SU-DHL-6 (cell line): Measurements from ENCODE around the gene CALCOCO2.

Experiments used
- H2AFZ ChIP-seq: fragments of 200-600 bp; sonication (generic); 2 replicates; pipeline ENCODE4 v1.6.1; 2014; ENCODE audit warnings: low read depth, mild to moderate bottlenecking, moderate library complexity, mixed read lengths, antibody characterized with exemption, low read length; ENCODE audit not compliant: severe bottlenecking
- H3F3A ChIP-seq: fragments of 200-600 bp; shearing (Covaris generic); 2 replicates; pipeline ENCODE4 v1.6.0; 2016; ENCODE audit warnings: antibody characterized with exemption, mild to moderate bottlenecking; ENCODE audit not compliant: insufficient read depth
- H3K27ac ChIP-seq: fragments of 200-600 bp; sonication (generic); 2 replicates; pipeline ENCODE4 v1.5.1; 2016; ENCODE audit warnings: low read depth, mild to moderate bottlenecking, low read length, moderate library complexity, mixed read lengths
- H3K27me3 ChIP-seq: fragments of 200-600 bp; sonication (generic), shearing (Covaris generic); 2 replicates; pipeline ENCODE4 v1.6.0; 2014; ENCODE audit warnings: mild to moderate bottlenecking, low read length
- H3K36me3 ChIP-seq: fragments of 200-600 bp; sonication (generic); 2 replicates; pipeline ENCODE4 v1.6.1; 2014; ENCODE audit warnings: mild to moderate bottlenecking, low read length, mixed read lengths
- H3K4me2 ChIP-seq: fragments of 300-600, 200-600 bp; shearing (Covaris generic), sonication (generic); 2 replicates; pipeline ENCODE4 v1.6.0; 2014; ENCODE audit warnings: low read length, low read depth, mild to moderate bottlenecking; ENCODE audit not compliant: poor library complexity, severe bottlenecking
- H3K4me3 ChIP-seq: fragments of 200-600 bp; sonication (generic); 2 replicates; pipeline ENCODE4 v1.5.1; 2014; ENCODE audit warnings: antibody characterized with exemption, low read length, mild to moderate bottlenecking, mixed read lengths; ENCODE audit not compliant: insufficient read depth, poor library complexity, severe bottlenecking
- H3K79me2 ChIP-seq: fragments of 200-600 bp; sonication (generic); 2 replicates; pipeline ENCODE4 v1.6.1; 2014; ENCODE audit warnings: mild to moderate bottlenecking, low read length, moderate library complexity; ENCODE audit not compliant: insufficient read depth
- H3K9ac ChIP-seq: fragments of 200-600 bp; sonication (generic); 2 replicates; pipeline ENCODE4 v1.7.0; 2014; ENCODE audit warnings: mild to moderate bottlenecking, low read length
- H3K9me2 ChIP-seq: fragments of 200-600 bp; sonication (generic); replicated peaks from 2 replicates; pipeline ENCODE4 v1.6.1; 2014; ENCODE audit warnings: low read length; ENCODE audit not compliant: insufficient read depth
- H3K9me3 ChIP-seq: fragments of 200-600 bp; sonication (generic); 2 replicates; pipeline ENCODE4 v1.6.1; 2014; ENCODE audit warnings: low read length, mixed read lengths; ENCODE audit not compliant: insufficient read depth
- H4K20me1 ChIP-seq: fragments of 200-600 bp; sonication (generic); 2 replicates; pipeline ENCODE4 v1.6.1; 2014; ENCODE audit warnings: low read depth, mild to moderate bottlenecking, antibody characterized with exemption, low read length, moderate library complexity, mixed read lengths
- CTCF ChIP-seq: fragments of 200-600 bp; sonication (generic); IDR thresholded peaks from one replicate; pipeline ENCODE4 v1.5.1; 2017; ENCODE audit warnings: antibody characterized with exemption, mild to moderate bottlenecking, low read length, moderate library complexity; ENCODE audit not compliant: insufficient read depth, poor library complexity, severe bottlenecking
- EZH2phosphoT487 ChIP-seq: fragments of 200-600 bp; sonication (generic), shearing (Covaris generic); conservative IDR thresholded peaks from 2 replicates; pipeline ENCODE4 v1.6.1; 2018; ENCODE audit warnings: mild to moderate bottlenecking, antibody characterized with exemption, low read length, moderate library complexity, mixed read lengths

CALCOCO2 gene

GRCh38 chr17:48843187-48843900, 12.5 kb downstream of the CALCOCO2 start:
- H3K4me2 ChIP-seq = no peak overlapping the region

GRCh38 chr17:48850792-48851323, 20.0 kb downstream of the CALCOCO2 start:
- Histone ChIP-seq H3K79me2 (no peaks in the 10 kb centered on the region), H4K20me1 (no peaks in the 10 kb centered on the region), H2AFZ (no peak overlapping the region), H3K9me2 (no peaks in the 10 kb centered on the region), H3K27ac (no peak overlapping the region), H3K9me3 (no peaks in the 10 kb centered on the region), H3K4me3 (no peak overlapping the region), H3K4me2 (no peak overlapping the region), H3F3A (no peaks in the 10 kb centered on the region), H3K36me3 (no peaks in the 10 kb centered on the region), H3K27me3 (no peaks in the 10 kb centered on the region), H3K9ac (no peak overlapping the region)
- TF ChIP-seq EZH2phosphoT487 (no peak), CTCF (no peak)

More at GRCh38 chr17:48843187-48843900, 12.5 kb downstream of the CALCOCO2 start:
- TF ChIP-seq CTCF (no peak), EZH2phosphoT487 (no peak)
- H3K36me3 ChIP-seq = no peaks in the 10 kb centered on the region
- H4K20me1 ChIP-seq = no peaks in the 10 kb centered on the region
- no peaks in the 10 kb centered on the region for H3K9me3 ChIP-seq
- H3K9ac ChIP-seq = no peak overlapping the region
- H2AFZ ChIP-seq = no peak overlapping the region
- no peaks in the 10 kb centered on the region for H3K79me2 ChIP-seq
- no peaks in the 10 kb centered on the region for H3K27me3 ChIP-seq
- H3F3A ChIP-seq = no peaks in the 10 kb centered on the region
- no peaks in the 10 kb centered on the region for H3K9me2 ChIP-seq
- H3K27ac ChIP-seq = no peak overlapping the region
- no peak overlapping the region for H3K4me3 ChIP-seq

GRCh38 chr17:48854774-48855476, 24.1 kb downstream of the CALCOCO2 start:
- H3F3A ChIP-seq = no peaks in the 10 kb centered on the region
- no peak overlapping the region for H3K4me2 ChIP-seq
- H3K27ac ChIP-seq = no peak overlapping the region
- H3K79me2 ChIP-seq = no peaks in the 10 kb centered on the region
- no peak for TF ChIP-seq EZH2phosphoT487
- no peak for TF ChIP-seq CTCF
- no peak overlapping the region for H3K9ac ChIP-seq
- no peaks in the 10 kb centered on the region for H4K20me1 ChIP-seq
- H3K9me2 ChIP-seq = no peaks in the 10 kb centered on the region
- no peak overlapping the region for H3K4me3 ChIP-seq
- H3K27me3 ChIP-seq = no peaks in the 10 kb centered on the region
- no peaks in the 10 kb centered on the region for H3K9me3 ChIP-seq
- H2AFZ ChIP-seq = no peak overlapping the region
- no peaks in the 10 kb centered on the region for H3K36me3 ChIP-seq
